GM19193 (cell line): ENCODE measurements around the gene ETV3.

Experiments used
- POLR2A ChIP-seq: IDR thresholded peaks from 4 replicates; pipeline ENCODE4 v1.6.1; 2011; ENCODE audit not compliant: insufficient read depth, insufficient read length; ENCODE audit errors: extremely low read depth

The ETV3 gene

DNA sequence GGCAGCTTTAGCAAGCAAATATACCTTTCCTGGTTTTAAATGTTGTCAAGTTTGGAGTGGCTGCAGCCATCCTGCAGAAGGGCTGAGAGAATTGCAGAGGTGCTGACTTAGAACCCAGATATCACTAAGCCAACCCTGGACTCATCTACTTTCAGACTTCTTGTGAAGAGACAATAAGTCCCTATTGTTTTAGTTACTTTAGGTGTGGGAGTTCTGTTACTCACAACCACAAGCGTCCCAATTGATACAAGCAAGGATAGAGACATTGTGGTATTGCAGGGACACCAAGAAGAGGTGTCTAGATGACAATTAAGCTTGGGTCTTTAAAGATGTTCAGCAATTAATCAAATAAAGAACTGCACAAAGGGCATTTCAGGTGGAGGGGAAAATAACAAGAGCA is 8.8 kb upstream of the ETV3 start:
- TF ChIP-seq POLR2A = no peak

DNA sequence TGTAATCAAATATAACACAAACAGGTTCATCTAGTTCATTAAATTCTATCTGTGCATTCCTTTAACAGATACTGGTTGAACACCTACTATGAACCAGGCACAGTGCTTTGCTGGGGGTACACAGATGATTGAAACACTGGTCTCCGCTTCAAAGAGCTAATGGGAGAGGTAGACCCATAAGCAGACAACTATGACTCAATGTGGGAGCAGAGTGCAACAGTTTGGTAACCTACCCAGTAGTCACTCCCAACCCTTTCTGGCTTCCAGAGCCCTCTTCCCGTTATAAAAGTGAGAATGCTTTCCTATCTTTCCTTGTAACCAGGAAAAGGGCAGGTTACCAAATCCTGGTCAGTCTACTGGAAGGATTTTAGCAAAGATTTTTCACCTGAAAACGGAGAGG is 8.0 kb upstream of the ETV3 start:
- TF ChIP-seq POLR2A = no peak

GRCh38 chr1:157145076-157145475 is 6.9 kb upstream of the ETV3 start:
- no peak for TF ChIP-seq POLR2A

DNA sequence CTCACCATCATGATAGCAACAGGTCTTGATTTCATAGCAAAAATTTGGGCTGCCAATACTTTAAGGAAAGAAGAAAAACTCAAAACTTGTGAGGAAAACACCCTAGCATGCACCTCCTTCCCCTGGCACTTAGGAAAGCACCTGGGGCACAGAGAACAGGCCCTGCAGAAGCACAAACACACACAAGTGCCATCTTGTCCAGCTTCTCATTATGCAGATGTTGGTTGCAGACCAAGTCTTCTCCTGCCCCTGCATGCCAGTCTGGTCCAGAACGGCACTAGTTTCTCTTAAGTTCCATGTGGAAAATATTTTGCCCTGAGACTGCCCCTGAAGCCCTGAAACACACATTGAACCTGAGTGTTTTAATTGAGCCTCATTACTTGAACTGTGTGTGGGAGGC is 6.3 kb upstream of the ETV3 start:
- TF ChIP-seq POLR2A = no peak

GRCh38 chr1:157142765-157143423 is 4.7 kb upstream of the ETV3 start:
- TF ChIP-seq POLR2A = no peak

- no peak for TF ChIP-seq POLR2A
Observed at GRCh38 chr1:157142201-157142600, 4.0 kb upstream of the ETV3 start.

- TF ChIP-seq POLR2A = no peak
Observed at GRCh38 chr1:157141212-157141855, 3.1 kb upstream of the ETV3 start.

DNA sequence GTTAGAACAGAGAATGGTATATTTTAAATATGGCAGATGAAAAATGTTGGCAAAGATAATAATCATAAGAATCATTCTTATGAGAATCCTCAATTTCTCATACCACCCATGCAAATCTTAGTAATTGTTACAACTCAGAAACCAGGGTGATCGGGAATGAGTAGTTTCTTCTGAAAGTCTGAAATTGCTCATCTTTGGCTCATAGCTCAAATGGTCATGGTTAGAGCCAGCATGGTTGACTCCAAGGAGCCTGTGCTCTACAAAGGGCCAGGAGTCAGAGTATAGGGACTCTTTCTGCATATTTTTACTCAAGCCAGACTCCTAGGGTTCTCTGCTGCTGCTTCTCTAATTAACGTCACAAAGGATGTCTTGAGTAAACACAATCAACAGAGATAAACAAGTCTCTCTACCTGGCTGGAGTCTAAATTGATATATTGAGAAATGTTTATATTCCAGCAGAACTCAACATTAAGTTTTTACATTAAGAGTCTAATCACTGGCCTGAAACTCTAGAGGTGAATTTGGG is 1.9 kb upstream of the ETV3 start:
- no peak for TF ChIP-seq POLR2A

DNA sequence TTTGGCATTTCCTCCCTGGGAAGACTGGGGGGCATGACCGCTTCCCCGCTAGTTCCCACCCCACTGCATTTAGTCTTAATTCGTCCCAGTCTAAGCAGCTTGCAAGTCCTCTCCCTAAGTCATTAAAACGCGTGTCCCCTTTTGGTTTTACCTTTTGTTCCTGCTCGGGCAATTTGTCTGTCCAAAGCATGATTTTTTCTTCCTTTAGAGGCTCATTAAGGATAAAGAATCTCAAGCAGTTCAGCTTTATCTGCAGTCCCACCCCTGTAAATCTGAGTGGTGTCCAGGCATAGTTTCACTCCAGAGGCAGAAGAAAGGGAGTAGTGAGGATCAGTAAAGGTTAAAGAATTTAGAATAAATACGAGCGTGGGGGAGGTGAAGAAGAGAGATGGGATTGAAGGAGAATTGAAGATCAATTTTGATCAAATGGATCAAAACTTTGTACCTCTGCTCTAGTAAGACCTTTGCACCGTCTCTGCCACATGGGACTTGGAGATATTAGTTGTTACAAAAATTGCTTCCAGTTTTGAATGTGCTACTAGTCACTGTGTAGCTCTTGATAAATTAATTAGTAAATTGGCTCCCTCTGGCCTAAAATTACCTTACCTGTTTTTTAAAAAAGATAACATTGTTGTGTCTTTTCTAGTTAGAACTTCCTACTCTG is 989 bp upstream of the ETV3 start:
- no peak for TF ChIP-seq POLR2A

DNA sequence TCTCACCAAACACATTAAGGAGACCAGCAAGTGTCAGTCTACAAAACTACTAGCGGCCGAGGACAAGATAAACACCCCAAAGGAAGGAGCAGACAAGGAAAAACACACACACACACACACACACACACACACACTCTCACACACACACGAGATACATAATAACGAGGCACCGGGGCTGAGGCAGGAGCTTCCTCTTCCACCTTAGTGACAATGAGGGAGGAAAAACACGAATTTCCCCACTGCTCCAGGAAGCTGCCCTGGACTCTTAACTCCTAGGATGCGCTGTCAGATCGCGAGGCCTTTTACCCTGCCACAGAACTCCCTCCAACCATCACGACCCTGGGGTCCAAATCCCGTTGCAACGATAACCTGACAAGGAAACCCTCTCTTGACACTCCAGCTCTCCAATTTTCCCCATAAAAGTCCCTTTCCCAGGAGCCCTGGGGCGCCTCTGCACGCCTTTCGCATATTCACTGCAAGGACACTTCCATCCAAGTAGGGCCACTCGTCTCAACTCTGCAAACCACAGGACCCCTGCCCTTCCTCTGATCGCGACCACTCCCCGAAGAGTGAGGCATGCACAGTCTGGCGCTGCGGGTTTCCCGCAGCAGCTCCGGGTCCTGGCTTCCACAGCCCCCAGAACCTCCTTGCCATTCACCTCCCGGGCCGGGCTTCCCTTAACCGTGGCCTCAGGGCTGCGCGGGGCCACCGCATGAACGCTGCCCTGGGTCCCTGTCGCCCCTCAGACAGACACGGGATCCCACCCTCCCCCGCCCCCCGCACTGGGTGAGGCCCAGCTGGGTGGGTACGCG is 581 bp downstream of the ETV3 start:
- TF ChIP-seq POLR2A = no peak

GRCh38 chr1:157137046-157137407 is 1.2 kb downstream of the ETV3 start:
- no peak for TF ChIP-seq POLR2A

DNA sequence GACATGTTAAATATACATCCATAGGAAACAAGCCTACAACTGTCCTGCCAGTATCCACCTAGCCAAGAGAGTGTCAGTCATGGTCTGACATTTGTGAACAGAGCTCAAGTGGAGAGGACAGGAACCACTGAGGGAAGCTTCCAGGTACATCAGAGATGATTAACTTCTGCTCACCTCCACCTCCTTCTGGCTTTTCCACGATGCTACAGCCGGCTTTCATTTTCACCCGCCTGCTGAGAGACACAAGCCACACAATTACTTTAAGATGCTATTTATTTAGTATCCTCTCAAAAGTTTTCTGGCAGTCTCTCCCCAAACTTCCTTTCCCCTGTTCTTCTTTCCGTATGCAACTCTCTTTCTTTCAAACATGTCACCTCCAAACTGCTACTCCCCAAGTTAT is 2.1 kb downstream of the ETV3 start:
- no peak for TF ChIP-seq POLR2A

DNA sequence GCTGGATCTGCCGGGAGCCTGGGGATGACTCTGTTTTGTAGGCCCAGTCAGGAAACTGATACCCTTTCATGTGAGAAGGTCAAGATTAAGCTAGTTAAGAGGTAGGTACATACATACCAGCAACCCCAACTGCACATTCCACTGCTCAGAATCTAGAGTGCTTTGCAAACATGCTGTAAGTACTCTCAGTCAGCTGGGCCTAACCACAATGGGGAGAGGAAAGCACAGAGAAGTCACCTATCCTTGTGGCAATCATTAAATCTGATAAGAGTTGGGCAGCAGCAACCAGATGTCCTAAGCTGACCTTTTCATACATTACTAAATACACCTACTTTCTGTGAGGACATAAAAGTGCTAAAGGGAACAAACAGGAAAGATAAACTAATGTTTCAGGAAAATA is 2.5 kb downstream of the ETV3 start:
- TF ChIP-seq POLR2A = no peak

GRCh38 chr1:157135070-157135469 is 3.1 kb downstream of the ETV3 start:
- no peak for TF ChIP-seq POLR2A

- TF ChIP-seq POLR2A = no peak
Observed at GRCh38 chr1:157134442-157134841, 3.8 kb downstream of the ETV3 start.
